Glomerular visceral epithelial cell (primary cell): ENCODE data around the gene IRX4.

Experiments
- DNase-seq: peaks from one replicate; pipeline ENCODE4 v3.0.0-alpha.2; 2016; ENCODE audit errors: extremely low spot score

The IRX4 gene

GRCh38 chr5:1836891-1837880, 45.5 kb downstream of the IRX4 start:
- DNase-seq, result no peak

GRCh38 chr5:1836176-1836890, 46.4 kb downstream of the IRX4 start:
- no peak for DNase-seq

GRCh38 chr5:1835431-1835830, 47.3 kb downstream of the IRX4 start:
- DNase-seq, result no peak

- DNase-seq, result no peak
Observed at GRCh38 chr5:1834721-1835429, 47.9 kb downstream of the IRX4 start.

- DNase-seq, result no peak
Observed at GRCh38 chr5:1834022-1834551, 48.6 kb downstream of the IRX4 start.

- DNase-seq, result no peak
Observed at GRCh38 chr5:1833264-1834021, 49.3 kb downstream of the IRX4 start.

GRCh38 chr5:1832511-1833250, 50.0 kb downstream of the IRX4 start:
- no peak for DNase-seq

GRCh38 chr5:1831677-1832313, 50.9 kb downstream of the IRX4 start:
- DNase-seq, result no peak

GRCh38 chr5:1831257-1831656, 51.5 kb downstream of the IRX4 start:
- no peak for DNase-seq

- no peak for DNase-seq
Observed at GRCh38 chr5:1830571-1831228, 52.0 kb downstream of the IRX4 start.

GRCh38 chr5:1827886-1828397, 54.8 kb downstream of the IRX4 start:
- no peak for DNase-seq
